Mesendoderm (in vitro differentiated cells): ENCODE data around the gene SLCO4A1.

Source experiments
- DNase-seq: peaks from one replicate; pipeline ENCODE4 v3.0.0; 2013
- H2AK5ac ChIP-seq: 2 replicates; pipeline ENCODE4 v1.6.1; 2013; ENCODE audit warnings: low read length, inconsistent platforms
- H2BK120ac ChIP-seq: 2 replicates; pipeline ENCODE4 v1.6.1; 2013; ENCODE audit warnings: low read depth, mild to moderate bottlenecking, low read length, moderate library complexity, mixed read lengths
- H2BK15ac ChIP-seq: replicated peaks from 2 replicates; pipeline ENCODE4 v1.6.1; 2013; ENCODE audit warnings: low read depth, mild to moderate bottlenecking, moderate library complexity
- H2BK5ac ChIP-seq: 2 replicates; pipeline ENCODE4 v1.6.1; 2013; ENCODE audit warnings: low read length, inconsistent platforms
- H3K18ac ChIP-seq: 2 replicates; pipeline ENCODE4 v1.6.1; 2013; ENCODE audit warnings: mild to moderate bottlenecking, low read length, mixed read lengths
- H3K23ac ChIP-seq: one replicate; pipeline ENCODE4 v1.6.1; 2013; ENCODE audit warnings: low read length
- H3K27ac ChIP-seq: 2 replicates; pipeline ENCODE4 v1.5.1; 2013; ENCODE audit warnings: low read depth, mild to moderate bottlenecking, inconsistent platforms, low read length, moderate library complexity
- H3K27me3 ChIP-seq: 2 replicates; pipeline ENCODE4 v1.6.1; 2013; ENCODE audit warnings: low read length, control low read depth, mild to moderate bottlenecking, inconsistent platforms; ENCODE audit not compliant: insufficient read depth, poor library complexity
- H3K36me3 ChIP-seq: 2 replicates; pipeline ENCODE4 v1.6.1; 2013; ENCODE audit warnings: low read length, inconsistent platforms; ENCODE audit not compliant: control insufficient read depth, insufficient read depth
- H3K4ac ChIP-seq: one replicate; pipeline ENCODE4 v1.6.1; 2013; ENCODE audit warnings: low read depth, mild to moderate bottlenecking, low read length, moderate library complexity
- H3K4me1 ChIP-seq: 2 replicates; pipeline ENCODE4 v1.6.1; 2013; ENCODE audit warnings: low read depth, low read length, inconsistent platforms; ENCODE audit not compliant: control insufficient read depth
- H3K4me2 ChIP-seq: 2 replicates; pipeline ENCODE4 v1.6.1; 2013; ENCODE audit warnings: low read length
- H3K4me3 ChIP-seq: 2 replicates; pipeline ENCODE4 v1.5.1; 2013; ENCODE audit warnings: mild to moderate bottlenecking, low read length
- H3K56ac ChIP-seq: one replicate; pipeline ENCODE4 v1.6.1; 2013; ENCODE audit warnings: low read length
- H3K79me1 ChIP-seq: 2 replicates; pipeline ENCODE4 v1.6.1; 2013; ENCODE audit warnings: low read length, inconsistent platforms
- H3K79me2 ChIP-seq: 2 replicates; pipeline ENCODE4 v1.6.1; 2013; ENCODE audit warnings: mild to moderate bottlenecking, low read length; ENCODE audit not compliant: control insufficient read depth, insufficient read depth
- H3K9ac ChIP-seq: 2 replicates; pipeline ENCODE4 v1.6.1; 2013; ENCODE audit warnings: low read length, inconsistent platforms
- H4K5ac ChIP-seq: one replicate; pipeline ENCODE4 v1.6.1; 2013; ENCODE audit warnings: low read length
- H4K8ac ChIP-seq: one replicate; pipeline ENCODE4 v1.6.1; 2013; ENCODE audit warnings: low read depth, mild to moderate bottlenecking, control low read depth, low read length, moderate library complexity
- WGBS: extraction: QIAGEN DNeasy Blood & Tissue Kit; methylation state at CpG from one replicate; pipeline ENCODE4 v1.1.7; 2013; ENCODE audit warnings: low lambda C conversion rate, missing lambda C conversion rate; ENCODE audit not compliant: insufficient coverage; ENCODE audit errors: extremely low coverage; 5-methylcytosine and 5-hydroxymethylcytosine counted together

SLCO4A1 gene

GRCh38 chr20:62596486-62596885 lies 45.8 kb upstream of the SLCO4A1 start:
- Histone ChIP-seq H2BK15ac (no peak overlapping the region), H3K4ac (no peak overlapping the region), H3K9ac (no peak overlapping the region), H4K5ac (no peak overlapping the region), H2BK120ac (no peak overlapping the region), H3K56ac (no peak overlapping the region), H3K4me2 (no peak overlapping the region), H3K23ac (no peak overlapping the region), H3K18ac (no peak overlapping the region), H3K27me3 (no peaks in the 10 kb centered on the region), H2AK5ac (no peak overlapping the region), H4K8ac (no peak overlapping the region), H2BK5ac (no peak overlapping the region), H3K36me3 (no peaks in the 10 kb centered on the region), H3K79me2 (no peaks in the 10 kb centered on the region), H3K79me1 (no peaks in the 10 kb centered on the region), H3K4me3 (no peak overlapping the region), H3K27ac (no peak overlapping the region), H3K4me1 (no peaks in the 10 kb centered on the region)
- WGBS: no CpG with 5 or more reads among the region's 18 CpGs
- no peak for DNase-seq

GRCh38 chr20:62596921-62597320 lies 45.4 kb upstream of the SLCO4A1 start:
- Histone ChIP-seq H3K23ac (no peak overlapping the region), H3K4me2 (no peak overlapping the region), H3K27me3 (no peaks in the 10 kb centered on the region), H3K79me2 (no peaks in the 10 kb centered on the region), H3K56ac (no peak overlapping the region), H3K36me3 (no peaks in the 10 kb centered on the region), H2BK5ac (no peak overlapping the region), H2BK15ac (no peak overlapping the region), H4K5ac (no peak overlapping the region), H4K8ac (no peak overlapping the region), H3K4me1 (no peaks in the 10 kb centered on the region), H3K27ac (no peak overlapping the region), H2BK120ac (no peak overlapping the region), H3K79me1 (no peaks in the 10 kb centered on the region), H3K18ac (no peak overlapping the region), H3K4ac (no peak overlapping the region), H3K9ac (no peak overlapping the region), H3K4me3 (no peak overlapping the region), H2AK5ac (no peak overlapping the region)
- DNase-seq: no peak
- WGBS: no CpG with 5 or more reads among the region's 10 CpGs

- no peaks in the 10 kb centered on the region for H3K4me1 ChIP-seq
- H3K79me1 ChIP-seq: no peaks in the 10 kb centered on the region
- no peak overlapping the region for H3K56ac ChIP-seq
- H2AK5ac ChIP-seq: no peak overlapping the region
- H3K79me2 ChIP-seq: no peaks in the 10 kb centered on the region
- no peak overlapping the region for H3K4me3 ChIP-seq
- no peak overlapping the region for H3K4ac ChIP-seq
- no peak overlapping the region for H2BK120ac ChIP-seq
- no peak overlapping the region for H2BK15ac ChIP-seq
- no peak overlapping the region for H3K9ac ChIP-seq
- no peak overlapping the region for H2BK5ac ChIP-seq
- H3K23ac ChIP-seq: no peak overlapping the region
- no peak overlapping the region for H4K8ac ChIP-seq
- H3K36me3 ChIP-seq: no peaks in the 10 kb centered on the region
- no peak overlapping the region for H3K18ac ChIP-seq
- H3K27me3 ChIP-seq: no peaks in the 10 kb centered on the region
- DNase-seq: no peak
- H4K5ac ChIP-seq: no peak overlapping the region
- no peak overlapping the region for H3K27ac ChIP-seq
- no CpG with 5 or more reads among the region's 15 CpGs for WGBS
- H3K4me2 ChIP-seq: no peak overlapping the region
Measured at GRCh38 chr20:62597416-62598115, 44.7 kb upstream of the SLCO4A1 start.

- no peak overlapping the region for H4K5ac ChIP-seq
- no peaks in the 10 kb centered on the region for H3K36me3 ChIP-seq
- H3K9ac ChIP-seq: no peak overlapping the region
- no peak overlapping the region for H2AK5ac ChIP-seq
- no peak overlapping the region for H2BK120ac ChIP-seq
- no peak overlapping the region for H3K4ac ChIP-seq
- no peak overlapping the region for H2BK5ac ChIP-seq
- H3K27ac ChIP-seq: no peak overlapping the region
- H3K4me2 ChIP-seq: no peak overlapping the region
- H4K8ac ChIP-seq: no peak overlapping the region
- H3K79me1 ChIP-seq: no peaks in the 10 kb centered on the region
- no peak overlapping the region for H3K56ac ChIP-seq
- DNase-seq: no peak
- WGBS: no CpG with 5 or more reads among the region's 13 CpGs
- no peak overlapping the region for H3K23ac ChIP-seq
- no peak overlapping the region for H3K4me3 ChIP-seq
- H3K27me3 ChIP-seq: no peaks in the 10 kb centered on the region
- H3K4me1 ChIP-seq: no peaks in the 10 kb centered on the region
- H2BK15ac ChIP-seq: no peak overlapping the region
- no peaks in the 10 kb centered on the region for H3K79me2 ChIP-seq
- H3K18ac ChIP-seq: no peak overlapping the region
Measured at GRCh38 chr20:62598761-62599194, 43.5 kb upstream of the SLCO4A1 start.

GRCh38 chr20:62599216-62600110 lies 42.8 kb upstream of the SLCO4A1 start:
- H3K9ac ChIP-seq: no peak overlapping the region
- H3K4ac ChIP-seq: no peak overlapping the region
- no peak overlapping the region for H3K4me2 ChIP-seq
- no peak overlapping the region for H2AK5ac ChIP-seq
- H3K27ac ChIP-seq: no peak overlapping the region
- no peak overlapping the region for H3K18ac ChIP-seq
- H3K4me3 ChIP-seq: no peak overlapping the region
- no peaks in the 10 kb centered on the region for H3K36me3 ChIP-seq
- H3K56ac ChIP-seq: no peak overlapping the region
- no peaks in the 10 kb centered on the region for H3K79me2 ChIP-seq
- WGBS: no CpG with 5 or more reads among the region's 34 CpGs
- no peak overlapping the region for H4K5ac ChIP-seq
- no peaks in the 10 kb centered on the region for H3K27me3 ChIP-seq
- no peak overlapping the region for H4K8ac ChIP-seq
- H2BK5ac ChIP-seq: no peak overlapping the region
- no peak overlapping the region for H3K23ac ChIP-seq
- no peaks in the 10 kb centered on the region for H3K4me1 ChIP-seq
- H2BK15ac ChIP-seq: no peak overlapping the region
- DNase-seq: no peak
- no peaks in the 10 kb centered on the region for H3K79me1 ChIP-seq
- no peak overlapping the region for H2BK120ac ChIP-seq
